NK-92 (cell line): Measurements from ENCODE around the gene ZNF585A.

Experiments
- DNase-seq: peaks from one replicate; lab custom pipeline; 2025; ENCODE audit not compliant: unreplicated experiment; lab: John Stamatoyannopoulos, UW

ZNF585A gene

DNA sequence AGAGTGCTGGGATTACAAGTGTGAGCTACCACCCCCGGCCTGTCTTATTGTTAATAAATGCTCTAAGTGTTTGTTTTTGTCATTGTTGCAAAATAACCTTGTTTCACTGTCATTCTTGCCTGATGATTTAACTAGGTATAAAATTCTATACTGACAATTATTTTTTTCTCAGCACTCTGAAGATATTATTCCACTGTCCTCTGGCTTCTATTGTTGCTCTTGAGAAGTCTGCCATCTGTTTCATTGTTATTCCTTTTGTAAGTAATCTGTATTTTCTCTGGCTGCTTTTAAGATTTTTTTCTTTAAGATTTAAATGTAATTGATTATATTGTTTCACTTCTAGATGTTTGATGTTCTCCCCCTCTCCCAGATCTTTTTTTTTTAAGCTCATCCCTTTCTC lies 76.6 kb downstream of the ZNF585A start:
- no peak for DNase-seq
